Lung (tissue), 12 donors: ENCODE data around the gene BCAS1. TPM values are rescaled to one million over a fixed set of nuclear protein-coding genes. Genes with fewer than 3 reads are reported as not detected.
"Not testable (repeated sequence)": the region's sequence is repeated elsewhere in the genome, so short reads cannot be mapped to it uniquely, and the experiment has no call there.

Source experiments
- ATAC-seq: fragments of 200-7000 bp; cut with Tn5 transposase; one replicate; pipeline ENCODE4 v1.9.1; 2020; ENCODE audit warnings: moderate number of reproducible peaks; ENCODE audit not compliant: insufficient read depth, low FRiP score
- DNase-seq, 3 donors: peaks; one replicate each; pipeline ENCODE4 v3.0.0-alpha.2; 2013 to 2017
- H3K27ac ChIP-seq, 2 donors: one replicate each; pipeline ENCODE4 v1.5.1; 2013; ENCODE audit warnings: mild to moderate bottlenecking in 2 of 2, moderate library complexity in 2 of 2, control low read depth in 1 of 2, inconsistent platforms in 1 of 2, low read depth in 1 of 2, low read length in 1 of 2
- H3K27me3 ChIP-seq, 3 donors: one replicate each; pipeline ENCODE4 v1.5.1; 2013; ENCODE audit warnings: low read length in 2 of 3; ENCODE audit not compliant: control insufficient read depth in 3 of 3, insufficient read depth in 3 of 3
- H3K36me3 ChIP-seq, 4 donors: one replicate each; pipeline ENCODE4 v1.5.1; 2013; ENCODE audit warnings: low read length in 4 of 4, mild to moderate bottlenecking in 1 of 4, moderate library complexity in 1 of 4; ENCODE audit not compliant: control insufficient read depth in 4 of 4, insufficient read depth in 4 of 4
- H3K4me1 ChIP-seq, 5 donors: one replicate each; pipeline ENCODE4 v1.5.1; 2013; ENCODE audit warnings: low read length in 5 of 5, mild to moderate bottlenecking in 2 of 5, moderate library complexity in 1 of 5; ENCODE audit not compliant: control insufficient read depth in 5 of 5, insufficient read depth in 5 of 5
- H3K4me3 ChIP-seq: one replicate; pipeline ENCODE4 v1.5.1; 2013; ENCODE audit warnings: mild to moderate bottlenecking, control low read depth, moderate library complexity
- H3K9ac ChIP-seq, 2 donors: one replicate each; pipeline ENCODE4 v1.5.1; 2013; ENCODE audit warnings: low read length in 2 of 2, control low read depth in 1 of 2; ENCODE audit not compliant: insufficient read depth in 1 of 2
- H3K9me3 ChIP-seq, 4 donors: one replicate each; pipeline ENCODE4 v1.5.1; 2013; ENCODE audit warnings: low read length in 3 of 4, mild to moderate bottlenecking in 1 of 4, moderate library complexity in 1 of 4; ENCODE audit not compliant: control insufficient read depth in 4 of 4, insufficient read depth in 3 of 4
- WGBS, 2 donors: extraction: QIAGEN DNeasy Blood & Tissue Kit; methylation state at CpG; one replicate each; pipeline ENCODE4 v1.1.7; 2013; 5-methylcytosine and 5-hydroxymethylcytosine counted together
- polyA plus RNA-seq, 2 donors: library from polyadenylated mRNA; stranded (reverse); fragments of 200-250 nt; gene quantifications; one replicate each; pipeline ENCODE4 v1.2.1, GENCODE V29; 2013
- total RNA-seq, 2 donors: library from RNA; depleted of rRNA in 1 of 2; stranded (reverse); fragments of >200 nt in 1 of 2; gene quantifications; one replicate each; pipeline ENCODE4 v1.2.1, GENCODE V29; 2014 to 2021
- TF ChIP-seq, protein P1 (sequence below): IDR thresholded peaks from 2 replicates; pipeline ENCODE4 v1.5.1; 2012; ENCODE audit warnings: mild to moderate bottlenecking; ENCODE audit errors: control extremely low read depth, extremely low read depth
- donor health status: control.
- donor health status: control.
- donor health status: Bipolar disorder and iron deficiency.
- donor health status: healthy.
- donor health status: DM: yes; HTN: yes; CAD: no.

BCAS1 gene
- total and polyA plus RNA-seq, 4 donors: 1.2 to 4.0 (median 2.3) TPM

- H3K9ac ChIP-seq: peak overlapping the region in 1 of 2 donors; percentile 34
- TF ChIP-seq, protein P1, sequence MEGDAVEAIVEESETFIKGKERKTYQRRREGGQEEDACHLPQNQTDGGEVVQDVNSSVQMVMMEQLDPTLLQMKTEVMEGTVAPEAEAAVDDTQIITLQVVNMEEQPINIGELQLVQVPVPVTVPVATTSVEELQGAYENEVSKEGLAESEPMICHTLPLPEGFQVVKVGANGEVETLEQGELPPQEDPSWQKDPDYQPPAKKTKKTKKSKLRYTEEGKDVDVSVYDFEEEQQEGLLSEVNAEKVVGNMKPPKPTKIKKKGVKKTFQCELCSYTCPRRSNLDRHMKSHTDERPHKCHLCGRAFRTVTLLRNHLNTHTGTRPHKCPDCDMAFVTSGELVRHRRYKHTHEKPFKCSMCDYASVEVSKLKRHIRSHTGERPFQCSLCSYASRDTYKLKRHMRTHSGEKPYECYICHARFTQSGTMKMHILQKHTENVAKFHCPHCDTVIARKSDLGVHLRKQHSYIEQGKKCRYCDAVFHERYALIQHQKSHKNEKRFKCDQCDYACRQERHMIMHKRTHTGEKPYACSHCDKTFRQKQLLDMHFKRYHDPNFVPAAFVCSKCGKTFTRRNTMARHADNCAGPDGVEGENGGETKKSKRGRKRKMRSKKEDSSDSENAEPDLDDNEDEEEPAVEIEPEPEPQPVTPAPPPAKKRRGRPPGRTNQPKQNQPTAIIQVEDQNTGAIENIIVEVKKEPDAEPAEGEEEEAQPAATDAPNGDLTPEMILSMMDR: no peak
- peaks cover 0 to 38% (median 18%) of the 10 kb centered on the region in 5 donors for H3K4me1 ChIP-seq
- ATAC-seq (no peak), DNase-seq (no peak)
- 56 to 66% methylated on average over 5 of the region's 5 CpGs for WGBS, 2 donors
- peak overlapping the region; percentile 60 to 78 for H3K27ac ChIP-seq
- H3K27me3 ChIP-seq: no peaks in the 10 kb centered on the region
- H3K36me3 ChIP-seq: no peaks in the 10 kb centered on the region
- no peak overlapping the region for H3K4me3 ChIP-seq
- H3K9me3 ChIP-seq: no peaks in the 10 kb centered on the region
Measured at GRCh38 chr20:53935344-53936084, 134.9 kb downstream of the BCAS1 start.

DNA sequence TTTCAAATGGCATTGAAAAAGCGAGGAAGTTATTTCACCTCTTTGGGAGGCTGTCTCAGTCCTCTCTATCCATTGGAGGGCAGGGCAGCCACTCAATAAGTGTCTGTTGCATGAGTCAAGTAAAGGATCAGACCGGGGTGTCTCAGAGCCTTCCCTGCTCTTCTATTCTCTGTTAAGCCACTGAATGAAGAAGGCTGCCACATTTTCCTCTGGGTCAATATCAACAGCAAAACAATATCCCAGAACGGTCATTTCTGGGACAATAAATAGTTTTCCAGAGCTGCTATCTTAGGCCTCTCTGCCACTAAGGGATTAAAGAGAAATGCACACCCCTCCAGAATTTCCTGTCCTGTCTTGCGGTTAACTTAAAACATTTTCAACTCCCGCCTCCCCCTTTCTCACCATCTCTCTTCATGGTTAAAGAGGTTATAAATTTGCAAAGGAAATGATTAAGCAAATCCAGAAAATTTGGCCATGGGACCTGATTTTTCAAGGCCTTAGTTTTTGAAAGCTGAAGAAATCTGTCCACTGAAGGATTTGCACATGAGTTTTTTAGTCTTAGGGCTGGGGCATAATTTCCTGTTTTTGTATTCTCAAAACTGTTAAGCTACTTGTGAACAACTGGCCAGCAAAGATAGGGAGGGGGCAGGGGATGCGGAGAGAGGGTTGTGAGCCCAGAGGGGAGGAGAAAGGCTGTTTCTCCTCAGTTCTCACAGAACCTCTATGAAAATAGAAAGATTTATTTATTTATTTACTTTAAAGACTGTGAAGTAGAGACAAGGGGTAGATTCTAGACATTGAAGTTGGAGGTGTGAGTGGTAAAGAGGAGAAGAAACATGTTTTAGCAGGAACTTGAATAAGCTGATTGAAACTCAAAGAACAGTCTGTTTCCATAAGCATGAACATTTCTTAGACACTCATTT is 135.7 kb downstream of the BCAS1 start:
- no peak overlapping the region for H3K4me3 ChIP-seq
- peak overlapping the region; percentile 37 to 78 for H3K27ac ChIP-seq
- H3K36me3 ChIP-seq: no peaks in the 10 kb centered on the region
- peak; percentile 30 for ATAC-seq
- WGBS, 2 donors: 14 to 39% methylated on average over 6 of the region's 6 CpGs
- peak overlapping the region in 1 of 2 donors; percentile 34 for H3K9ac ChIP-seq
- TF ChIP-seq, protein P1: no peak
- peak; percentile 57 to 90 (median 82) for DNase-seq
- H3K27me3 ChIP-seq: no peaks in the 10 kb centered on the region
- no peaks in the 10 kb centered on the region for H3K9me3 ChIP-seq
- peaks cover 0 to 30% (median 13%) of the 10 kb centered on the region in 5 donors for H3K4me1 ChIP-seq

DNA sequence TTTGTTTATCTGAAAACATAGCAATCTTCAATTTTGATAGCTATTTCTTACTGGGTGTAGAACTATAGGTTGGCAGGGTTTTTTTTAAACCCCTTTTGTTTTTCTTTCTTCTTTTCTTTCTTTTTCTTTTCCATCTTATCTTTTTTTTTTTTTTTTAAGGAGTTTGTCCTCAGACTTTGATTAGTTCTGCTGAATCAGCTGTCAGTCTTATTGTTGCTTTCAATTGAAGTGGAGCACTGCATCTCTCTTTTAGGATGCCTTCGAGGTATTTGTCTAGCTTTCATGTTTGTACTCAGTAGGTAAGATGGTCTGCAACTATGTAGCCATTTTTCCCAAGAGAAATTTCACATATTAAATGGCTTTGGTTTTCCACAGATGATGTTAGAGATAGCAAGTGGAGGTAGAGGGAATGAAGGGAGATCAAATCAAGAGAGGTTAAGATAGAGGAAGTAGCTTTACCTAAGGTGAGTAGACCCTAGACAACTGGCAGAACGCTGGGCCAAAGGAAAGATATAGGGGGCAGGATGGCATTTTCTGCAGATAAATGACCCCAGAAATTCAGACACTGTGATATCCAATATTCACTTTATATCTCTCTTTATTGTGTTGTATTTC is 137.1 kb downstream of the BCAS1 start:
- Histone ChIP-seq H3K27me3 (no peaks in the 10 kb centered on the region), H3K4me1 (peaks cover 0 to 22% (median 10%) of the 10 kb centered on the region in 5 donors), H3K9me3 (no peaks in the 10 kb centered on the region), H3K9ac (no peak overlapping the region), H3K4me3 (no peak overlapping the region), H3K36me3 (no peaks in the 10 kb centered on the region), H3K27ac (peak overlapping the region in 1 of 2 donors; percentile 40)
- DNase-seq (no peak), ATAC-seq (no peak)
- WGBS, 2 donors: 80 to 92% methylated on average over 2 of the region's 2 CpGs
- TF ChIP-seq, protein P1: no peak

GRCh38 chr20:53932655-53933192 is 137.7 kb downstream of the BCAS1 start:
- not testable (repeated sequence) for ATAC-seq, DNase-seq, H3K27ac ChIP-seq, H3K36me3 ChIP-seq, H3K9ac ChIP-seq, H3K9me3 ChIP-seq, H3K4me3 ChIP-seq, H3K27me3 ChIP-seq
- peaks cover 0 to 22% (median 10%) of the 10 kb centered on the region in 5 donors for H3K4me1 ChIP-seq
- WGBS, 2 donors: 96% methylated on average over 5 of the region's 5 CpGs
